GM06990 (cell line): ENCODE data around the gene DENND1A.

Experiments used
- DNase-seq: peaks from one replicate; pipeline ENCODE4 v3.0.0-alpha.2; 2011; ENCODE audit not compliant: insufficient read length; ENCODE audit errors: extremely low read depth
- H3K27me3 ChIP-seq: replicated peaks from 2 replicates; pipeline ENCODE4 v1.6.0; 2011; ENCODE audit warnings: low read length; ENCODE audit not compliant: control insufficient read depth, insufficient read depth
- H3K36me3 ChIP-seq: 2 replicates; pipeline ENCODE4 v1.5.1; 2011; ENCODE audit warnings: low read length; ENCODE audit not compliant: control insufficient read depth, insufficient read depth
- H3K4me3 ChIP-seq: replicated peaks from 2 replicates; pipeline ENCODE4 v1.5.1; 2011; ENCODE audit warnings: low read depth, mild to moderate bottlenecking, control low read depth, low read length
- CTCF ChIP-seq: IDR thresholded peaks from 2 replicates; pipeline ENCODE4 v1.5.1; 2011; ENCODE audit warnings: low read length, control low read depth, mild to moderate bottlenecking, inconsistent platforms; ENCODE audit not compliant: insufficient read depth, poor library complexity, severe bottlenecking

The DENND1A gene

DNA sequence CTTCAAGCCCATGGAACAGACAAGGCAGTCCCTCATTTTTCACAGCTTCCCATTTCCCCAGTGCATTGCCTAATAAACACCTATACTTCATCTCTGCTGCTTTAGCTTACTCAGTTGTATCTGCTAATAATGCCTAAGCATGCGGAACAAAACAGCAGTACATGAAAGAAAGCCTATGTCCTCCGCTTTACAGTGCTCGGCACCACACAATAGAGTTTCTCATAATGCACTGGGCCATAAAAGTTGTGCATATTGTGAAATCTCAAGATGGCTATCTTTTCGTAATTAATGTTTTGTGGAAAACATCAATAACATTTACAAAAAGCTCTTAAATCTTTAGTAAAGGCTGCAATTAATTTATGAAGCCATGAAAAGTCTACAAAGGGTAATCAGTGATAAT lies 69.3 kb downstream of the DENND1A start:
- Histone ChIP-seq H3K27me3 (no peaks in the 10 kb centered on the region), H3K36me3 (no peaks in the 10 kb centered on the region), H3K4me3 (no peak overlapping the region)
- TF ChIP-seq CTCF: no peak
- no peak for DNase-seq

- TF ChIP-seq CTCF: no peak
- no peaks in the 10 kb centered on the region for H3K36me3 ChIP-seq
- H3K27me3 ChIP-seq: no peaks in the 10 kb centered on the region
- no peak overlapping the region for H3K4me3 ChIP-seq
- DNase-seq: no peak
Measured at GRCh38 chr9:123852403-123852802, 77.5 kb downstream of the DENND1A start.

GRCh38 chr9:123851851-123852250 lies 78.1 kb downstream of the DENND1A start:
- Histone ChIP-seq H3K4me3 (no peak overlapping the region), H3K27me3 (no peaks in the 10 kb centered on the region), H3K36me3 (no peaks in the 10 kb centered on the region)
- no peak for DNase-seq
- no peak for TF ChIP-seq CTCF

DNA sequence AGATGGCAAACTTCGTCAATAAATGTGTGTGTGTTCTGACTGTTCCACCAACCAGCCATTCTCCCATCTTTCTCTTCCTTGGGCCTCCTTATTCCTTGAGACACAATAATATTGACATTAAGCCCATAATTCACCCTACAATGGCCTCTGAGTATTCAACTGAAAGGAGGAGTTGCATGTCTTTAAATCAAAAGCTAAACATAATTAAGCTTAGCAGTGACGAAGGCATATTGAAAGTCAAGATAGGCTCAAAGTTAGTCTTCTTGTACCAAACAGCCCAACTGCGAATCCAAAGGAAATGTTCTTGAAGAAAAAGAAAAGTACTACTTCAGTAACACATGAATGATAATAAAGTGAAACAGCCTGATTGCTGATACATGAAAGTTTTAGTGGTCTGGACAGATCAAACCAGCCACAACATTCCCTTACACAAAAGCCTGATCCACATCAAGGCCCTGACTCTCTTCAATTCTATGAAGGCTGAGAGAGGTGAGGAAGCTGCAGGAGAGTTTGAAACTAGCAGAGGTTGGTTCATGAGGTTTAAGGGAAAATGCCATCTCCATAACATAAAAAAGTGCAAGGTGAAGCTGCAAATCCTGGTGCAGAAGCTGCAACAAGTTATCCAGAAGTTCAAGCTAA lies 81.4 kb downstream of the DENND1A start:
- Histone ChIP-seq H3K36me3 (no peaks in the 10 kb centered on the region; the same call in 1 of the 2 replicates), H3K27me3 (no peaks in the 10 kb centered on the region), H3K4me3 (no peak overlapping the region)
- no peak for DNase-seq
- no peak for TF ChIP-seq CTCF

GRCh38 chr9:123846966-123847365 lies 83.0 kb downstream of the DENND1A start:
- H3K4me3 ChIP-seq: no peak overlapping the region
- no peaks in the 10 kb centered on the region for H3K27me3 ChIP-seq
- no peaks in the 10 kb centered on the region; the same call in 1 of the 2 replicates for H3K36me3 ChIP-seq
- no peak for DNase-seq
- TF ChIP-seq CTCF: no peak

DNA sequence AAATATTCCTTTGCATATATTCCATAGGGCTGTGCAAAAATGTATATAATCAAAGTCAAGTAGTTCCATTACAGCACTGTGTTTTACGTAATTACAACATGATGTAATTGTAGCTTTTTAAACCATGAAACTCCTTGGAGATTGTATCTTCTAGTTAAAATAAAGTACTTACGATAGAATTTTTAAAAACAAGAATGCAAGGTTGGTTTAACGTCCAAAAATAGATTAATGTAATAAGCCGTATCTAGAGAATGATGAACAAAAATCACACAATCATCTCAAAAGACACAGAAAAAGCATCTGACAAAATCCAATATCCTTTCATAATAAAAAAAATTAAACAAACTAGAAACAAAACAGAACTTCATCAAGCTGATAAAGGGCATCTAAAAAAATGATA lies 86.2 kb downstream of the DENND1A start:
- H3K4me3 ChIP-seq: no peak overlapping the region
- H3K27me3 ChIP-seq: no peaks in the 10 kb centered on the region
- no peaks in the 10 kb centered on the region; the same call in 1 of the 2 replicates for H3K36me3 ChIP-seq
- TF ChIP-seq CTCF: no peak
- no peak for DNase-seq
